SK-N-SH treated with all-trans-retinoic acid at 6 μM for 48 hours (cell line): Measurements from ENCODE around the gene CPTP.

Experiments
- ATAC-seq: fragments of 200-7000 bp; cut with Tn5 transposase; 3 replicates; pipeline ENCODE4 v1.9.1; 2020; ENCODE audit warnings: mild to moderate bottlenecking, moderate library complexity
- CREB5 ChIP-seq: fragments of 250-450 bp; sonication (Bioruptor Pico); IDR thresholded peaks from 2 replicates; pipeline ENCODE4 v1.5.1; 2020; ENCODE audit warnings: low read depth, mild to moderate bottlenecking, moderate library complexity
- CSDC2 ChIP-seq: fragments of 250-450 bp; sonication (Bioruptor Pico); IDR thresholded peaks from 2 replicates; pipeline ENCODE4 v1.5.0; 2020; ENCODE audit warnings: mild to moderate bottlenecking, moderate library complexity
- CSRNP3 ChIP-seq: fragments of 250-450 bp; sonication (Bioruptor Pico); IDR thresholded peaks from 2 replicates; pipeline ENCODE4 v1.5.1; 2021; ENCODE audit warnings: mild to moderate bottlenecking, moderate library complexity
- ESRRG ChIP-seq: fragments of 250-450 bp; sonication (Bioruptor Pico); IDR thresholded peaks from 2 replicates; pipeline ENCODE4 v1.6.1; 2021; ENCODE audit warnings: mild to moderate bottlenecking
- GLIS3 ChIP-seq: fragments of 250-450 bp; sonication (Bioruptor Pico); IDR thresholded peaks from 2 replicates; pipeline ENCODE4 v1.5.0; 2020; ENCODE audit warnings: mild to moderate bottlenecking, moderate library complexity
- ISL1 ChIP-seq: fragments of 250-450 bp; sonication (Bioruptor Pico); IDR thresholded peaks from 2 replicates; pipeline ENCODE4 v2.1.2; 2022; ENCODE audit warnings: mild to moderate bottlenecking, moderate library complexity
- PATZ1 ChIP-seq: fragments of 250-450 bp; sonication (Bioruptor Pico); IDR thresholded peaks from 2 replicates; pipeline ENCODE4 v1.8.0; 2020; ENCODE audit warnings: mild to moderate bottlenecking, moderate library complexity, borderline replicate concordance
- RARB ChIP-seq: fragments of 250-450 bp; sonication (Bioruptor Pico); IDR thresholded peaks from 2 replicates; pipeline ENCODE4 v1.8.0; 2021; ENCODE audit warnings: mild to moderate bottlenecking, moderate library complexity
- SNAI2 ChIP-seq: fragments of 250-450 bp; sonication (Bioruptor Pico); IDR thresholded peaks from 2 replicates; pipeline ENCODE4 v1.5.0; 2020; ENCODE audit warnings: mild to moderate bottlenecking, moderate library complexity
- TCF4 ChIP-seq: fragments of 250-450 bp; sonication (Bioruptor Pico); IDR thresholded peaks from 2 replicates; pipeline ENCODE4 v1.8.0; 2021; ENCODE audit warnings: mild to moderate bottlenecking, moderate library complexity, borderline replicate concordance
- TOX ChIP-seq: fragments of 250-450 bp; sonication (Bioruptor Pico); IDR thresholded peaks from 2 replicates; pipeline ENCODE4 v1.8.0; 2021; ENCODE audit warnings: mild to moderate bottlenecking, moderate library complexity, borderline replicate concordance
- TSHZ2 ChIP-seq: fragments of 250-450 bp; sonication (Bioruptor Pico); IDR thresholded peaks from 2 replicates; pipeline ENCODE4 v1.5.0; 2020; ENCODE audit warnings: mild to moderate bottlenecking, moderate library complexity
- ZC3H10 ChIP-seq: fragments of 250-450 bp; sonication (Bioruptor Pico); IDR thresholded peaks from 2 replicates; pipeline ENCODE4 v1.5.1; 2021; ENCODE audit warnings: mild to moderate bottlenecking, moderate library complexity
- ZFP3 ChIP-seq: fragments of 250-450 bp; sonication (Bioruptor Pico); IDR thresholded peaks from 2 replicates; pipeline ENCODE4 v1.5.0; 2020; ENCODE audit warnings: mild to moderate bottlenecking, moderate library complexity
- ZFP30 ChIP-seq: fragments of 450-650 bp; formaldehyde crosslinking; IDR thresholded peaks from 2 replicates; pipeline ENCODE4 v1.5.0; 2022; ENCODE audit warnings: mild to moderate bottlenecking, moderate library complexity
- ZNF565 ChIP-seq: fragments of 450-650 bp; formaldehyde crosslinking; conservative IDR thresholded peaks from 2 replicates; pipeline ENCODE4 v1.5.0; 2020; ENCODE audit warnings: low read depth, mild to moderate bottlenecking, moderate library complexity
- ZNF8 ChIP-seq: fragments of 450-650 bp; formaldehyde crosslinking; IDR thresholded peaks from 2 replicates; pipeline ENCODE4 v1.5.0; 2020; ENCODE audit warnings: mild to moderate bottlenecking, moderate library complexity

Gene CPTP

GRCh38 chr1:1352786-1353388 is 28.3 kb downstream of the CPTP start:
- ATAC-seq, result no peak
- TF ChIP-seq TCF4 (CRISPR knock-in tag), result no peak
- no peak for TF ChIP-seq ZNF565 (CRISPR knock-in tag)
- TF ChIP-seq RARB (CRISPR knock-in tag), result no peak
- TF ChIP-seq ZC3H10 (CRISPR knock-in tag), result no peak
- no peak for TF ChIP-seq ISL1
- TF ChIP-seq ZFP3, result no peak
- TF ChIP-seq ZFP30 (CRISPR knock-in tag), result no peak
- no peak for TF ChIP-seq ESRRG
- TF ChIP-seq GLIS3 (CRISPR knock-in tag), result no peak

- ATAC-seq, result no peak
- TF ChIP-seq ZC3H10 (CRISPR knock-in tag), result no peak
- no peak for TF ChIP-seq CSRNP3 (CRISPR knock-in tag)
- no peak for TF ChIP-seq CSDC2
- TF ChIP-seq ZNF8, result no peak
- TF ChIP-seq TSHZ2 (CRISPR knock-in tag), result no peak
- TF ChIP-seq TOX (CRISPR knock-in tag), result no peak
- TF ChIP-seq CREB5 (CRISPR knock-in tag), result no peak
These were observed 29.0 kb downstream of the CPTP start for GRCh38 chr1:1353389-1354151.

- peak; percentile 6; the same call in 1 of the 3 replicates for ATAC-seq
- TF ChIP-seq PATZ1 (CRISPR knock-in tag), result no peak
These were observed 30.0 kb downstream of the CPTP start for GRCh38 chr1:1354271-1355247.

GRCh38 chr1:1355416-1355815 is 30.8 kb downstream of the CPTP start:
- ATAC-seq, result peak; percentile 25

More at GRCh38 chr1:1355416-1355815, 30.8 kb downstream of the CPTP start:
- no peak for TF ChIP-seq ZC3H10 (CRISPR knock-in tag)
- TF ChIP-seq SNAI2 (CRISPR knock-in tag), result 0 out of 2 replicates have a peak, but pooled peaks have one; percentile 57
- TF ChIP-seq CREB5 (CRISPR knock-in tag), result no peak
